Stomach smooth muscle (tissue), 2 donors: ENCODE results near the gene IGSF21.

Source experiments
- H3K27ac ChIP-seq: one replicate; pipeline ENCODE4 v1.7.0; 2013; ENCODE audit warnings: mild to moderate bottlenecking, low read length, inconsistent platforms
- H3K27me3 ChIP-seq, 2 donors: one replicate each; pipeline ENCODE4 v1.7.0; 2013; ENCODE audit warnings: low read length in 2 of 2; ENCODE audit not compliant: insufficient read depth in 2 of 2, control insufficient read depth in 1 of 2
- H3K36me3 ChIP-seq, 2 donors: one replicate each; pipeline ENCODE4 v1.7.0; 2013; ENCODE audit warnings: low read length in 2 of 2; ENCODE audit not compliant: control insufficient read depth in 2 of 2, insufficient read depth in 2 of 2
- H3K4me1 ChIP-seq: one replicate; pipeline ENCODE4 v1.7.0; 2013; ENCODE audit warnings: low read length; ENCODE audit not compliant: control insufficient read depth, insufficient read depth
- H3K4me3 ChIP-seq, 2 donors: one replicate each; pipeline ENCODE4 v1.7.0; 2013; ENCODE audit warnings: low read length in 2 of 2
- H3K9ac ChIP-seq, 2 donors: one replicate each; pipeline ENCODE4 v1.7.0; 2013; ENCODE audit warnings: low read length in 2 of 2, mild to moderate bottlenecking in 1 of 2
- H3K9me3 ChIP-seq, 2 donors: one replicate each; pipeline ENCODE4 v1.7.0; 2013; ENCODE audit warnings: low read length in 2 of 2; ENCODE audit not compliant: control insufficient read depth in 2 of 2
- donor health status: healthy.
- donor health status: Pancreatic carcinoma.

Gene IGSF21

DNA sequence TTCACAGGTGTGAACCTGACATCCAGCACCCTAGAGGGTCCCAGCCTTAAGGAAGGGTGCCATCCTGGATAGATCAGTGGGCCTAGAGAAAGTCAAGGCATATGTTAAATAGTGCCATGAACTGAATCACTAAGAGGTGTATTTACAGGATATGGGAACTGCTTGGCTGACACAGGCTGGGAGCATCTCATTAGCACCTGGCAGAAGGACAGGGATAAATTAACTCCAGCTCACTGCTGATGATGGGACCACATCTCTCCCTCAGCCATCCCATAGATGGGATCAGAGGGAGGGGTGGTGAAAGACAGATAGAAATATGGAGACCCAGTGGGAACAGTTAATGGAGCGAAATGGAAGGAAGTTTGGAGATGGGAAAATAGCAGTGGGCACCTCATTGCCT is 122.0 kb downstream of the IGSF21 start:
- no peak overlapping the region for H3K4me3 ChIP-seq
- H3K36me3 ChIP-seq, result no peaks in the 10 kb centered on the region
- H3K9me3 ChIP-seq, result peaks cover 11 to 12% of the 10 kb centered on the region in 2 donors
- no peak overlapping the region for H3K9ac ChIP-seq
- H3K27me3 ChIP-seq, result peaks cover 0 to 13% of the 10 kb centered on the region in 2 donors
- H3K27ac ChIP-seq, result no peak overlapping the region
- no peaks in the 10 kb centered on the region for H3K4me1 ChIP-seq

DNA sequence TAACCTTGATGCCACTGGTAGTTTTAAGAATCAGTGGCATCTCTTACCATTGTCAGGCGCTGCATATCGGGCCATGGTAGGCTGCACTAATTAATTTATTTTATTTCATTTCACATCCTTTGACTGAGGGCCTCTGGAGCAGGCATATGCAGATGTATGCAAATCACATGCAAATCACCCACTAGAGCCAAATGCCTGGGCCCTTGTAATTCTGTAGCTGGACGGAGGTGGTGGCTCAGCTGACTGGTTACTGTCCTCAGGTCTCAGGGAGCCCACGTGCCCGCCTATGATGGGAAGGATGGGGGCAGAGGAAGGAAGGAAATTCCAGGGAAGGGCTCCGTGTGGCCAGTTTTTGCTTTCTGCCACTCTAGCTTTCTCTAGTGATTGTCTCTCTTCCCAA is 122.7 kb downstream of the IGSF21 start:
- Histone ChIP-seq H3K4me1 (no peaks in the 10 kb centered on the region), H3K9ac (no peak overlapping the region), H3K9me3 (peaks cover 11 to 12% of the 10 kb centered on the region in 2 donors), H3K36me3 (no peaks in the 10 kb centered on the region), H3K27ac (no peak overlapping the region), H3K4me3 (no peak overlapping the region), H3K27me3 (peaks cover 0 to 15% of the 10 kb centered on the region in 2 donors)

DNA sequence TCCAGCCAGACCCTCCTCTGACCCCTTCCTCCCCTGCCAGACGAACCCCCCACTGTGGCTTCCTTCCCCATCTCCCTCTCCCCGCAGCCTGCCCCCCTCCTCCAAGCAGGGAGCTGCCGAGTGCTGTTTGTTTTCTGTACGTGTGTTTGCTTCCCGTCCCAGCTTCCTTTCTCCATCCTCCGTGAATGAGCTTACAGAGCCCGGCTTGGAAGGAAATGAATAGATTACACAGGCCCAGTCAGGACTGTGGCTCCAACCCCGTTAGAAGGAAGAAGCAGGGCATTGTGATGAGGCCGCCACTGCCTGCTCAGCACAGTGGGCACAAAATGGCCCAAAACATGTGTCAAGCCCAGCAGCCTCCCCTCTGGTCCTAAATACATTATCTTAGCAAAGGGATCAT is 123.2 kb downstream of the IGSF21 start:
- H3K9me3 ChIP-seq, result peaks cover 11 to 12% of the 10 kb centered on the region in 2 donors
- peaks cover 0 to 17% of the 10 kb centered on the region in 2 donors for H3K27me3 ChIP-seq
- no peak overlapping the region for H3K27ac ChIP-seq

DNA sequence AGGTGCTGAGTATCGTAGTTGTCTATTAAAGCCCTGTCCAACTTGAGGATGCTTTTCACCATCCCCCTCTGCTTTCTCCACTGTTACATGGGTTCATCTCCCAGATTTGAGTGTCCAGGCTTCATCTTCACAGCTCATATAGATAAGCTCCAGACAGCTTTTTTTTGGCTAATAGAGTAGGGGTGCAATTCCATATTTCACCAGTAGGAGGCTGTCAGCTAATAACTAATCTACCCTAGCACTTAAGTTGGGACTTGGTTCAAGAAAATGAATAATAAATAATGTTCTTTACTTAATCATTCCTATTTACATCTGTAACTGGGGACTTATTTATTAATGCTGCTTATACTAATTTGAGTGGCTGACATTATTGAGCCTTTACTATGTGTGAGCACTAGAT is 124.5 kb downstream of the IGSF21 start:
- Histone ChIP-seq H3K4me1 (no peaks in the 10 kb centered on the region), H3K27ac (no peak overlapping the region), H3K9me3 (peaks cover 11 to 12% of the 10 kb centered on the region in 2 donors), H3K4me3 (no peak overlapping the region), H3K27me3 (peaks cover 0 to 17% of the 10 kb centered on the region in 2 donors), H3K36me3 (no peaks in the 10 kb centered on the region), H3K9ac (no peak overlapping the region)

More for the DNA sequence above, 123.2 kb downstream of the IGSF21 start:
- no peak overlapping the region for H3K4me3 ChIP-seq
- H3K4me1 ChIP-seq, result no peaks in the 10 kb centered on the region
- no peaks in the 10 kb centered on the region for H3K36me3 ChIP-seq
- H3K9ac ChIP-seq, result no peak overlapping the region

DNA sequence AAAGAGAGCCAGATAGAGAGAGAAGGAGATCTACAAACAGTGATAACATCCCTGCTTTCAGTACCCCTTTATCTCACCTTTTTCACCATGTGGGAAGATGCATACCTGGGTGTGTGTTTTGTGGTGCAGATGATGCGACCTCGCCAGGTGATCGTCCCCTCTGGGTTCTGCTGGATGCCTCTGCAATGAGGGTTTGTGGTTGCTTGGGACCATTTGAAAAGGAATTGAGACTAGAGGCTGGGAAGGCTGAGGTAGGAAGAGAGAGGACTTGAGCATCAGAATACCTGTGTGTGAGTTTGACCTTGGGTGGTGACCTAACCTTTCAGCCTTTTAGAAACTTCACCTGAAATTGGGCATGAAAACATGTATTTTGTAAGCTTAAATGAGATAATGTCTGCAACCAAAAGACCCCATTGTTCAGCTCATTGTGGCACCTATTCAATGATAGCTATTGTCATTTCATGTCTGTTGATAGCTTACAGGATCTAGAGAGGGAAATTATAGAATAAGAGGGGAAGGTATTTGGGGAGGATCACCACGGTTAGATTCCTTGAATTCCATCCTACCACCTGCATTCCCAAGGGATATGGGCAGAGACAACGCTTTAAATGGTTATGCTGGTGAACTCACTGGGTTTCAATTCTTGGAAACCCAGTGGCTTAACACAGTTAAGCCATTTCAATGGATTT is 125.7 kb downstream of the IGSF21 start:
- Histone ChIP-seq H3K36me3 (no peaks in the 10 kb centered on the region), H3K9me3 (peaks cover 11 to 12% of the 10 kb centered on the region in 2 donors), H3K27ac (no peak overlapping the region), H3K9ac (no peak overlapping the region), H3K27me3 (peaks cover 0 to 19% of the 10 kb centered on the region in 2 donors), H3K4me3 (no peak overlapping the region), H3K4me1 (no peaks in the 10 kb centered on the region)

DNA sequence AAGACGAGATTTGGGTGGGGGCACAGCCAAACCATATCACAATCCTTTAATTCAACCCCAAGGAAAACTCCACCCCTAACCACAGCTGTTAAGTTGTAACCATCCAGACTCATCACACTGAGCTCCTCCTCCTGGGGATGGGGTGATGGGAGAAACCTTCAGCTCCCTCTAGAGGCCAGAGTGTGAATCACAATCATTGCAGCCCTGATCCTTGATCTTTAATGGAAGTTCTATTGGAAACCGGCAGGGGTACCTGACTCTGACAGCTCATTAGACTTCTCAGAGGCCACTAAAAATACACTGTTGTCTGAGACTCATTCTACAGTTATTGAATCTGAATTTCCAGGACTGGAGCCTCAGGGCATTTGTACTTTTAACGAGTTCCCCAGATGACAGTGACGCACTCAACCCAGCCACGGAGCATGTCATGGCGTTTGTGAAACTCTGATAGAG is 127.2 kb downstream of the IGSF21 start:
- Histone ChIP-seq H3K27ac (no peak overlapping the region), H3K9me3 (peaks cover 11 to 12% of the 10 kb centered on the region in 2 donors), H3K4me1 (no peaks in the 10 kb centered on the region), H3K27me3 (peaks cover 0 to 16% of the 10 kb centered on the region in 2 donors), H3K4me3 (no peak overlapping the region), H3K9ac (no peak overlapping the region), H3K36me3 (no peaks in the 10 kb centered on the region)

DNA sequence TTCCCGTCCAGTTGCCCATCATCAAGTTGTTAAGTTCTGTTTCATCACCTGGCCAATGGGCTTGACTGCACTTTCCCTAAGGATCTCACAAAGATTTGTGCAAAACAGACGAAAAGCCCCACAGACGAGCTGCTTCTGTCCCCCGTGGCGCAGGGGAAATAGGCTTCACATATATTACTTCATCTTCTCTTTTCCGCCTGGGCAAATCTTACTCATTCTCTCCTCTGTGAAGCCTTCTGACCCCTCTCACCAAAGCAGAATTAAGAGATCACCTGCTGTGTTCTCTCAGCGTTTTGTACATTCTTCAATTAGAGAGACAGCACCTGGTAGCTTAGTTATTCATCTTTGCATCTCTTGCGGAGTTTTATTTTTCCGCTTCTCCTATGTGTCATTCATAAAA is 129.8 kb downstream of the IGSF21 start:
- peaks cover 0 to 18% of the 10 kb centered on the region in 2 donors for H3K27me3 ChIP-seq

DNA sequence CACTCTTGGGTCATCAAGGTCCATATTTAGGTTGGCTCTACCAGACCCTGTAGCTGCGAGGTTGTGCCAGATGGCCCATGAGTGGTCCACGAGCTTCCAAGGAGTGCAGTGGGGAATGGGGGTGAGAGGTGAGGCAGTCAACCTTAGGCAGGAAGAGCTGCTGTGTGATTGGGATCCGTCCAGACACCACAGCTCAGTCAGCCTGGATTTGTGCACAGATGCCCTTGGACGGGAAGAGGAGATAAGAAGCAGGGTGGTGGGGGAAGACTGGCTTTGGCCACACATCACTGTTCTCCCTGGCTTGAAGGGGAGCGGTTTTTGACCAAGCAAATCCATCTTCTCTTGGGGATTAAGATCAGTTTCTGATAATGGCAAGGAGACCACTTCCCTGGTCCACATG is 130.6 kb downstream of the IGSF21 start:
- H3K36me3 ChIP-seq, result no peaks in the 10 kb centered on the region

More for the DNA sequence above, 129.8 kb downstream of the IGSF21 start:
- Histone ChIP-seq H3K4me1 (no peaks in the 10 kb centered on the region), H3K4me3 (no peak overlapping the region), H3K36me3 (no peaks in the 10 kb centered on the region), H3K27ac (no peak overlapping the region), H3K9me3 (peaks cover 0 to 1% of the 10 kb centered on the region in 2 donors), H3K9ac (no peak overlapping the region)

DNA sequence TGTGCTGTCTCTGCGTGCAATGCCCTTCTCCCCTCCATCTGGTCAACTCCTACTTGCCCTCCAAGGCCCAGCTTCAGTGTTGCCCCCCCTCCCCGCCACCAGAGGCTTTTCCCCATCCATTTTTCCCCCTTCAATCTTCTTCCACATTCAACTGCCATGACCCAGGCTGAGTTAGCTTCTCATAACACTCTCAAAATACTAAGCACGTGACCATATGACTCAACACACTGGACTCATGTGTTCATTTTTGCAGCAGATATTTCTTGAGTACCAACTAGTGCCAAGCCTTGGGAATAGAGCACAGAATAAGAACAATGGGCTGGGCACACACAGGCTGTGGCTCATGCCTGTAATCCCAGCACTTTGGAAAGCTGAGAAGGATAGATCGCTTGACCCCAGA is 132.1 kb downstream of the IGSF21 start:
- peaks cover 0 to 20% of the 10 kb centered on the region in 2 donors for H3K27me3 ChIP-seq
- no peak overlapping the region for H3K9ac ChIP-seq
- no peaks in the 10 kb centered on the region for H3K9me3 ChIP-seq
- H3K4me1 ChIP-seq, result no peaks in the 10 kb centered on the region
- H3K27ac ChIP-seq, result no peak overlapping the region
- H3K36me3 ChIP-seq, result no peaks in the 10 kb centered on the region
- H3K4me3 ChIP-seq, result no peak overlapping the region

More for the DNA sequence above, 130.6 kb downstream of the IGSF21 start:
- no peaks in the 10 kb centered on the region for H3K9me3 ChIP-seq
- H3K4me3 ChIP-seq, result no peak overlapping the region
- no peaks in the 10 kb centered on the region for H3K4me1 ChIP-seq
- H3K27ac ChIP-seq, result no peak overlapping the region
- peaks cover 0 to 18% of the 10 kb centered on the region in 2 donors for H3K27me3 ChIP-seq
- no peak overlapping the region for H3K9ac ChIP-seq

DNA sequence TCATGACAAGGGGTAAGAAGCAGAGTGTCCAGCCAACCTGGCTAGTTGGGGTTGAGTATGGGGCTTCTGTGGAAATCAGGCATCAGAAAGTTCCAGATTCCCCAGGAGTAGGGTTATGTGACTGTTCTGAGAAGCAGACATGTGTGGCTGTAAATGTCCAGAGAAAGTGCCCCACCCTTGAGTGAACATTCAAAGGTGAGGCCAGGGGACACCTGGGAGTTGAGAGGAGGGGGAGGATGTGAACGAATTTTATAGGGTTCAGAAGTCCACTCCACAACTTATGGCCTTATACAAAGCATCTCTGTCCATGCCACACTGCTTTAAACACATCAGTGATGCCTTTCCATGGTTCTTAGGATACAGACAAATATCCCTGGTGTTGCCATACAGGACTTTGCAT is 133.3 kb downstream of the IGSF21 start:
- Histone ChIP-seq H3K27ac (no peak overlapping the region), H3K9ac (no peak overlapping the region), H3K4me3 (no peak overlapping the region), H3K9me3 (no peaks in the 10 kb centered on the region), H3K4me1 (no peaks in the 10 kb centered on the region), H3K36me3 (no peaks in the 10 kb centered on the region), H3K27me3 (peaks cover 0 to 16% of the 10 kb centered on the region in 2 donors)

DNA sequence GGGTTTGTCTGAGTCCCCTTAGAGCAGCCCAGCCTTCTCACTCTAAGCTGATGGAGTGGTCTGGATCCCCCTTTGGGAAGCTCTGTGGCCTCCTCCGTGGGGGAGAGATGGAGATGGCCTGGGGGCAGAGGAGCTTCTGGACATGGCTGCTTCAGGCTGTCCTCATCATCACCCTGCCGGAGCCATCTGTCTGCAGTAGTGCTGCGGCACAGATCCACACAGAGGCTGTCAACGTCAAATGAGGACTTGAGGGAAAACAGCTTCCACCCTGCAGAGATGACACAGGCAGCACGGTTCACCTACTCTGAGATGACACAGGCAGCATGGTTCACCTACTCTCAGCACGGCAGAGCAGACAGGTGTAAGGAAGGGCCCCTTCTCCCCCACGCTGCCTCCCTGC is 134.3 kb downstream of the IGSF21 start:
- no peak overlapping the region for H3K9ac ChIP-seq
- H3K36me3 ChIP-seq, result no peaks in the 10 kb centered on the region
- no peak overlapping the region for H3K4me3 ChIP-seq
- H3K4me1 ChIP-seq, result no peaks in the 10 kb centered on the region
- H3K9me3 ChIP-seq, result no peaks in the 10 kb centered on the region
- peaks cover 0 to 16% of the 10 kb centered on the region in 2 donors for H3K27me3 ChIP-seq
- H3K27ac ChIP-seq, result no peak overlapping the region
